OCI-LY7 (cell line): Measurements from ENCODE around the gene POLR2M.

Experiments used
- EZH2phosphoT487 ChIP-seq: fragments of 200-600 bp; sonication (generic); IDR thresholded peaks from 2 replicates; pipeline ENCODE4 v1.6.1; 2018; ENCODE audit warnings: low read depth, borderline replicate concordance, mild to moderate bottlenecking, mixed run types, antibody characterized with exemption, low read length, moderate library complexity, mixed read lengths
- TF ChIP-seq, protein P1 (sequence below): fragments of 200-600 bp; sonication (generic); conservative IDR thresholded peaks from 2 replicates; pipeline ENCODE4 v1.5.1; 2014; ENCODE audit warnings: mild to moderate bottlenecking, antibody characterized with exemption, low read length, moderate library complexity, mixed read lengths

DNA sequence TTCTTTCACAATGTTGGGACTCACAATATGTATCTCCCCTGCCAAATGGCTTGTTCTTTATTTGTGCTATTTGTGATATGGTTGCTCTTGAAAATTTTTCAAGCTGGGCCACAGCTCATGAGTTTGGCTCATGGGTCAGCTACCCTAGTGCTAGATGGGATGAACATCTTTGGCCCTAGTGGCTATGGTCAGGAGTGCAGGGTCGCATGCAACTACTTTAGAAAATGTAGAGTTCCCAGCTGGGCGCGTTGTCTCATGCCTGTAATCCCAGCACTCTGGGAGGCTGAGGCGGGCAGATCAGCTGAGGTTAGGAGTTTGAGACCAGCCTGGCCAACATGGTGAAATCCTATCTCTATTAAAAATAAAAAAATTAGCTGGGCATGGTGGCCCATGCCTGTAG lies 55.8 kb downstream of the POLR2M start:
- TF ChIP-seq, protein P1, sequence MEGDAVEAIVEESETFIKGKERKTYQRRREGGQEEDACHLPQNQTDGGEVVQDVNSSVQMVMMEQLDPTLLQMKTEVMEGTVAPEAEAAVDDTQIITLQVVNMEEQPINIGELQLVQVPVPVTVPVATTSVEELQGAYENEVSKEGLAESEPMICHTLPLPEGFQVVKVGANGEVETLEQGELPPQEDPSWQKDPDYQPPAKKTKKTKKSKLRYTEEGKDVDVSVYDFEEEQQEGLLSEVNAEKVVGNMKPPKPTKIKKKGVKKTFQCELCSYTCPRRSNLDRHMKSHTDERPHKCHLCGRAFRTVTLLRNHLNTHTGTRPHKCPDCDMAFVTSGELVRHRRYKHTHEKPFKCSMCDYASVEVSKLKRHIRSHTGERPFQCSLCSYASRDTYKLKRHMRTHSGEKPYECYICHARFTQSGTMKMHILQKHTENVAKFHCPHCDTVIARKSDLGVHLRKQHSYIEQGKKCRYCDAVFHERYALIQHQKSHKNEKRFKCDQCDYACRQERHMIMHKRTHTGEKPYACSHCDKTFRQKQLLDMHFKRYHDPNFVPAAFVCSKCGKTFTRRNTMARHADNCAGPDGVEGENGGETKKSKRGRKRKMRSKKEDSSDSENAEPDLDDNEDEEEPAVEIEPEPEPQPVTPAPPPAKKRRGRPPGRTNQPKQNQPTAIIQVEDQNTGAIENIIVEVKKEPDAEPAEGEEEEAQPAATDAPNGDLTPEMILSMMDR = no peak
- TF ChIP-seq EZH2phosphoT487 = no peak
